IMR-90 (cell line): Measurements from ENCODE around the gene RARS1. TPM values are rescaled to one million over a fixed set of nuclear protein-coding genes. Genes with fewer than 3 reads are reported as not detected.

Experiments
- ATAC-seq: fragments of 200-7000 bp; cut with Tn5 transposase; 2 replicates; pipeline ENCODE4 v1.9.1; 2020; ENCODE audit warnings: low read depth, mild to moderate bottlenecking, moderate library complexity
- BruUV-seq: library from RNA; stranded (reverse); fragments of 400-500 nt; replicated peaks from 2 replicates; lab custom pipeline; 2021; lab: Mats Ljungman, UMichigan
- CTCF ChIA-PET: fragments of 300-600 bp; formaldehyde crosslinking; extraction: SDS; loops from one replicate; lab custom pipeline; 2021; ENCODE audit warnings: antibody characterized with exemption; lab: Yijun Ruan, JAX
- POLR2A ChIA-PET: fragments of 300-600 bp; sonication (Branson Sonifier 250); formaldehyde crosslinking; loops from one replicate; lab custom pipeline; 2022; ENCODE audit warnings: antibody characterized with exemption; ENCODE audit not compliant: unreplicated experiment; lab: Charles Lee
- DNase-seq: peaks from one replicate; pipeline ENCODE4 v3.0.0; 2013
- H2AFZ ChIP-seq: replicated peaks from 2 replicates; pipeline ENCODE3; 2013; ENCODE audit warnings: low read length, mild to moderate bottlenecking; ENCODE audit not compliant: poor library complexity
- H2AK5ac ChIP-seq: 2 replicates; pipeline ENCODE4 v1.6.1; 2013; ENCODE audit warnings: low read depth, low read length, inconsistent platforms
- H2AK9ac ChIP-seq: replicated peaks from 2 replicates; pipeline ENCODE3; 2013; ENCODE audit warnings: mild to moderate bottlenecking, low read depth, low read length, moderate library complexity; ENCODE audit not compliant: poor library complexity
- H2BK120ac ChIP-seq: 2 replicates; pipeline ENCODE4 v1.6.1; 2013; ENCODE audit warnings: low read depth, low read length, inconsistent platforms
- H2BK15ac ChIP-seq: 3 replicates; pipeline ENCODE4 v1.6.1; 2013; ENCODE audit warnings: low read depth, low read length, inconsistent platforms
- H2BK20ac ChIP-seq: 2 replicates; pipeline ENCODE4 v1.6.1; 2013; ENCODE audit warnings: low read depth, mild to moderate bottlenecking, inconsistent platforms, low read length, moderate library complexity
- H2BK5ac ChIP-seq: 2 replicates; pipeline ENCODE4 v1.6.1; 2013; ENCODE audit warnings: mild to moderate bottlenecking, low read depth, low read length, inconsistent platforms; ENCODE audit not compliant: poor library complexity, severe bottlenecking
- H3K14ac ChIP-seq: replicated peaks from 2 replicates; pipeline ENCODE4 v1.6.1; 2013; ENCODE audit warnings: low read depth, low read length, inconsistent platforms
- H3K18ac ChIP-seq: 2 replicates; pipeline ENCODE4 v1.6.1; 2013; ENCODE audit warnings: low read depth, low read length, control low read depth
- H3K23ac ChIP-seq: 2 replicates; pipeline ENCODE4 v1.6.1; 2013; ENCODE audit warnings: low read depth, low read length, inconsistent platforms
- H3K27ac ChIP-seq: 2 replicates; pipeline ENCODE4 v1.5.1; 2013; ENCODE audit warnings: mild to moderate bottlenecking, control low read depth, low read length; ENCODE audit not compliant: insufficient read depth
- H3K27me3 ChIP-seq: 2 replicates; pipeline ENCODE4 v1.6.1; 2013; ENCODE audit warnings: low read length; ENCODE audit not compliant: control insufficient read depth, insufficient read depth
- H3K36me3 ChIP-seq: 2 replicates; pipeline ENCODE4 v1.6.1; 2013; ENCODE audit warnings: low read length, mixed read lengths; ENCODE audit not compliant: control insufficient read depth, insufficient read depth
- H3K4ac ChIP-seq: 2 replicates; pipeline ENCODE4 v1.6.1; 2013; ENCODE audit warnings: low read depth, low read length, inconsistent platforms
- H3K4me1 ChIP-seq: 2 replicates; pipeline ENCODE4 v1.6.1; 2013; ENCODE audit warnings: low read length, mixed read lengths; ENCODE audit not compliant: control insufficient read depth, insufficient read depth
- H3K4me2 ChIP-seq: 2 replicates; pipeline ENCODE4 v1.6.1; 2013; ENCODE audit warnings: low read depth, mild to moderate bottlenecking, control low read depth, low read length, moderate library complexity
- H3K4me3 ChIP-seq: 2 replicates; pipeline ENCODE4 v1.5.1; 2013; ENCODE audit warnings: low read depth, mild to moderate bottlenecking, control low read depth, low read length, moderate library complexity; ENCODE audit not compliant: insufficient read depth
- H3K56ac ChIP-seq: 2 replicates; pipeline ENCODE4 v1.6.1; 2013; ENCODE audit warnings: low read length, inconsistent platforms; ENCODE audit not compliant: insufficient read depth; ENCODE audit errors: extremely low read depth
- H3K79me1 ChIP-seq, 2 experiments: 2 replicates each; pipeline ENCODE4 v1.6.1; 2013; ENCODE audit warnings: low read length in 2 of 2, inconsistent platforms in 1 of 2, low read depth in 1 of 2
- H3K9ac ChIP-seq: 2 replicates; pipeline ENCODE4 v1.6.1; 2013; ENCODE audit warnings: low read depth, low read length, control low read depth
- H3K9me1 ChIP-seq: 2 replicates; pipeline ENCODE4 v1.6.1; 2013; ENCODE audit warnings: low read length, inconsistent platforms; ENCODE audit not compliant: insufficient read depth
- H3K9me3 ChIP-seq: 2 replicates; pipeline ENCODE4 v1.6.1; 2013; ENCODE audit warnings: low read length; ENCODE audit not compliant: control insufficient read depth, insufficient read depth
- H4K20me1 ChIP-seq: 2 replicates; pipeline ENCODE4 v1.6.1; 2013; ENCODE audit warnings: low read length, inconsistent platforms; ENCODE audit not compliant: insufficient read depth
- H4K5ac ChIP-seq: 2 replicates; pipeline ENCODE4 v1.6.1; 2013; ENCODE audit warnings: mild to moderate bottlenecking, low read depth, low read length, control low read depth
- H4K8ac ChIP-seq, 2 experiments: 2 replicates each; pipeline ENCODE4 v1.6.1; 2013; ENCODE audit warnings: low read depth in 2 of 2, low read length in 2 of 2, control low read depth in 1 of 2, inconsistent platforms in 1 of 2
- H4K91ac ChIP-seq: 2 replicates; pipeline ENCODE4 v1.6.1; 2013; ENCODE audit warnings: low read depth, low read length, inconsistent platforms; ENCODE audit not compliant: insufficient read depth
- MAZ ChIP-seq: IDR thresholded peaks from 2 replicates; pipeline ENCODE4 v1.6.1; 2012; ENCODE audit warnings: low read depth, mild to moderate bottlenecking, low read length, improper control_type of control experiment, moderate library complexity, borderline replicate concordance
- WGBS, 2 experiments: methylation state at CpG; one replicate each; pipeline versions ENCODE4 v1.1.5 to v1.1.7; 2013; ENCODE audit warnings: missing lambda C conversion rate in 2 of 2; ENCODE audit not compliant: insufficient read length in 1 of 2; ENCODE audit errors: extremely low coverage in 2 of 2; 5-methylcytosine and 5-hydroxymethylcytosine counted together
- dilution Hi-C: fragments of 300-500 bp; cut with HindIII; formaldehyde crosslinking; loops from one replicate; pipeline ENCODE4 v1.14.3; 2018; ENCODE audit warnings: low sequenced_read_pairs; ENCODE audit not compliant: unreplicated experiment
- in situ Hi-C: fragments of 300-500 bp; cut with MboI; formaldehyde crosslinking; loops from 3 replicates; pipeline ENCODE4 v1.14.3; 2019; ENCODE audit warnings: low sequenced_read_pairs, inconsistent platforms, mixed read lengths
- intact Hi-C: fragments of 100-400 bp; cut with micrococcal nuclease; formaldehyde crosslinking; loops from 2 replicates; pipeline ENCODE4 v1.10.0; 2022
- polyA plus RNA-seq, 3 experiments: library from polyadenylated mRNA; depleted of rRNA; stranded (reverse); fragments of >200 nt; gene quantifications; 2 replicates each; pipeline ENCODE4 v1.2.3, GENCODE V29; 2012; ENCODE audit warnings: low replicate concordance in 1 of 3
- total RNA-seq: library from RNA; depleted of rRNA; stranded (reverse); fragments of >200 nt; gene quantifications from 2 replicates; pipeline ENCODE4 v1.2.3, GENCODE V29; 2012

Gene RARS1
- total and polyA plus RNA-seq, 2 of the 4 experiments (the other 2 are of a cell fraction): 80.4 to 153 TPM

GRCh38 chr5:168464214-168464613 is 22.1 kb upstream of the RARS1 start:
- no TSS peak for BruUV-seq
- Histone ChIP-seq H4K20me1 (no peaks in the 10 kb centered on the region), H2AK9ac (no peak overlapping the region), H3K9me3 (no peaks in the 10 kb centered on the region), H3K9me1 (peaks cover 4% of the 10 kb centered on the region; the same call in 1 of the 2 replicates), H4K8ac (no peak overlapping the region), H4K5ac (no peak overlapping the region), H3K4me3 (no peak overlapping the region), H3K23ac (no peak overlapping the region), H3K14ac (no peak overlapping the region), H3K4me1 (peaks cover 4% of the 10 kb centered on the region), H3K9ac (no peak overlapping the region), H3K4ac (no peak overlapping the region), H2BK15ac (no peak overlapping the region), H3K27ac (no peak overlapping the region), H2AFZ (no peak overlapping the region), H3K27me3 (no peaks in the 10 kb centered on the region), H3K36me3 (peaks cover 13% of the 10 kb centered on the region), H2BK20ac (no peak overlapping the region), H3K4me2 (no peak overlapping the region), H3K79me1 (no peaks in the 10 kb centered on the region; a peak in 1 of 4 replicates), H2BK120ac (no peak overlapping the region), H2AK5ac (no peak overlapping the region), H2BK5ac (no peak overlapping the region), H3K56ac (no peak overlapping the region), H4K91ac (no peak overlapping the region), H3K18ac (no peak overlapping the region)
- in situ Hi-C loops: no loop called here
- DNase-seq (no peak), ATAC-seq (no peak)
- WGBS, 2 experiments: 50% methylated on average over 1 of the region's 5 CpGs; no CpG with 5 or more reads in 1 of the 2 experiments
- POLR2A ChIA-PET: no interaction called here
- CTCF ChIA-PET: no interaction called here
- intact Hi-C loops: no loop called here
- TF ChIP-seq MAZ: no peak
- dilution Hi-C loops: no loop called here
